Mesenchymal stem cell (in vitro differentiated cells and primary cell): ENCODE data around the gene ULK4.

Experiments used
- DNase-seq: peaks from one replicate; pipeline ENCODE4 v3.0.0-alpha.2; 2013
- H2AFZ ChIP-seq: one replicate; pipeline ENCODE4 v1.6.1; 2013; ENCODE audit warnings: low read depth, mild to moderate bottlenecking, control low read depth, inconsistent platforms, low read length, moderate library complexity
- H2AK5ac ChIP-seq: 2 replicates; pipeline ENCODE4 v1.6.1; 2013; ENCODE audit warnings: low read length, moderate library complexity, mild to moderate bottlenecking, inconsistent platforms; ENCODE audit not compliant: severe bottlenecking
- H2BK120ac ChIP-seq: one replicate; pipeline ENCODE4 v1.6.1; 2013; ENCODE audit warnings: low read depth, mild to moderate bottlenecking, inconsistent platforms, low read length, moderate library complexity
- H2BK12ac ChIP-seq, 2 experiments: one replicate each; pipeline ENCODE4 v1.6.1; 2013; ENCODE audit warnings: inconsistent platforms in 2 of 2, low read length in 2 of 2, mild to moderate bottlenecking in 2 of 2, moderate library complexity in 2 of 2, control low read depth in 1 of 2
- H2BK15ac ChIP-seq: one replicate; pipeline ENCODE4 v1.6.1; 2013; ENCODE audit warnings: mild to moderate bottlenecking, low read depth, inconsistent platforms; ENCODE audit not compliant: poor library complexity, severe bottlenecking
- H2BK5ac ChIP-seq: 2 replicates; pipeline ENCODE4 v1.6.1; 2013; ENCODE audit warnings: low read depth, mild to moderate bottlenecking, low read length, control low read depth, inconsistent platforms; ENCODE audit not compliant: poor library complexity, severe bottlenecking
- H3K14ac ChIP-seq, 2 experiments: one replicate each; pipeline ENCODE4 v1.6.1; 2013; ENCODE audit warnings: inconsistent platforms in 2 of 2, low read length in 2 of 2, control low read depth in 1 of 2, mild to moderate bottlenecking in 1 of 2, moderate library complexity in 1 of 2
- H3K18ac ChIP-seq, 2 experiments: one replicate each; pipeline ENCODE4 v1.6.1; 2013; ENCODE audit warnings: inconsistent platforms in 2 of 2, low read length in 2 of 2, control low read depth in 1 of 2, low read depth in 1 of 2, mild to moderate bottlenecking in 1 of 2
- H3K23ac ChIP-seq, 2 experiments: one replicate each; pipeline ENCODE4 v1.6.1; 2013; ENCODE audit warnings: inconsistent platforms in 2 of 2, low read length in 2 of 2, mild to moderate bottlenecking in 2 of 2, moderate library complexity in 2 of 2, control low read depth in 1 of 2
- H3K27ac ChIP-seq: 2 replicates; pipeline ENCODE4 v1.5.1; 2013; ENCODE audit warnings: mild to moderate bottlenecking, moderate library complexity, low read length, control low read depth, inconsistent platforms; ENCODE audit not compliant: poor library complexity, severe bottlenecking
- H3K27me3 ChIP-seq, 2 experiments: 2 replicates each; pipeline versions ENCODE4 v1.6.1 to v1.7.0; 2013; ENCODE audit warnings: low read length in 2 of 2, mild to moderate bottlenecking in 2 of 2, moderate library complexity in 2 of 2, control low read depth in 1 of 2, inconsistent platforms in 1 of 2; ENCODE audit not compliant: control insufficient read depth in 1 of 2, insufficient read depth in 1 of 2
- H3K36me3 ChIP-seq, 2 experiments: 2 replicates each; pipeline versions ENCODE4 v1.6.1 to v1.7.0; 2013; ENCODE audit warnings: low read length in 2 of 2, control low read depth in 1 of 2, inconsistent platforms in 1 of 2, low read depth in 1 of 2, mild to moderate bottlenecking in 1 of 2; ENCODE audit not compliant: insufficient read depth in 2 of 2, control insufficient read depth in 1 of 2
- H3K4ac ChIP-seq, 2 experiments: one replicate each; pipeline ENCODE4 v1.6.1; 2013; ENCODE audit warnings: inconsistent platforms in 2 of 2, low read length in 2 of 2, mild to moderate bottlenecking in 2 of 2, moderate library complexity in 2 of 2, control low read depth in 1 of 2, low read depth in 1 of 2
- H3K4me1 ChIP-seq: 2 replicates; pipeline ENCODE4 v1.6.1; 2013; ENCODE audit warnings: low read depth, low read length, control low read depth; ENCODE audit not compliant: control insufficient read depth, insufficient read depth
- H3K4me2 ChIP-seq: 2 replicates; pipeline ENCODE4 v1.6.1; 2013; ENCODE audit warnings: low read length, mild to moderate bottlenecking, inconsistent platforms; ENCODE audit not compliant: poor library complexity, severe bottlenecking
- H3K4me3 ChIP-seq, 2 experiments: 2 replicates each; pipeline versions ENCODE4 v1.5.1 to v1.7.0; 2013; ENCODE audit warnings: low read length in 2 of 2, mild to moderate bottlenecking in 2 of 2, control low read depth in 1 of 2, low read depth in 1 of 2; ENCODE audit not compliant: insufficient read depth in 1 of 2
- H3K79me1 ChIP-seq: replicated peaks from 2 replicates; pipeline ENCODE4 v1.6.1; 2013; ENCODE audit warnings: mild to moderate bottlenecking, control low read depth, low read length, inconsistent platforms; ENCODE audit not compliant: poor library complexity, severe bottlenecking
- H3K9ac ChIP-seq: 2 replicates; pipeline ENCODE4 v1.7.0; 2013; ENCODE audit warnings: mild to moderate bottlenecking, low read length, moderate library complexity
- H3K9me3 ChIP-seq: 2 replicates; pipeline ENCODE4 v1.7.0; 2013; ENCODE audit warnings: mild to moderate bottlenecking, low read length; ENCODE audit not compliant: control insufficient read depth
- H4K8ac ChIP-seq: one replicate; pipeline ENCODE4 v1.6.1; 2013; ENCODE audit warnings: inconsistent platforms, mild to moderate bottlenecking, low read length, moderate library complexity
- H4K91ac ChIP-seq: one replicate; pipeline ENCODE4 v1.6.1; 2013; ENCODE audit warnings: mild to moderate bottlenecking, low read length, inconsistent platforms
- WGBS: methylation state at CpG from one replicate; pipeline ENCODE4 v1.1.7; 2013; ENCODE audit warnings: mixed read lengths; 5-methylcytosine and 5-hydroxymethylcytosine counted together

ULK4 gene

GRCh38 chr3:41853540-41854196, 108.2 kb downstream of the ULK4 start:
- no peaks in the 10 kb centered on the region for H3K36me3 ChIP-seq
- H4K91ac ChIP-seq: no peak overlapping the region
- H2BK120ac ChIP-seq: no peak overlapping the region
- no peak overlapping the region for H3K14ac ChIP-seq
- no peak overlapping the region for H4K8ac ChIP-seq
- H2BK5ac ChIP-seq: no peak overlapping the region
- H3K9ac ChIP-seq: no peak overlapping the region
- H2AFZ ChIP-seq: no peak overlapping the region
- H3K79me1 ChIP-seq: no peaks in the 10 kb centered on the region
- H3K4me1 ChIP-seq: no peaks in the 10 kb centered on the region
- H3K18ac ChIP-seq: no peak overlapping the region
- no peak overlapping the region for H3K4me2 ChIP-seq
- DNase-seq: no peak
- H2AK5ac ChIP-seq: no peak overlapping the region
- no peak overlapping the region for H3K4me3 ChIP-seq
- no peak overlapping the region for H3K4ac ChIP-seq
- 91% methylated on average over 5 of the region's 5 CpGs for WGBS
- no peak overlapping the region for H2BK15ac ChIP-seq
- H3K23ac ChIP-seq: no peak overlapping the region
- no peaks in the 10 kb centered on the region for H3K27me3 ChIP-seq
- H2BK12ac ChIP-seq: no peak overlapping the region
- H3K27ac ChIP-seq: no peak overlapping the region
- H3K9me3 ChIP-seq: no peaks in the 10 kb centered on the region

- no peaks in the 10 kb centered on the region for H3K27me3 ChIP-seq
- H2BK120ac ChIP-seq: no peak overlapping the region
- H3K9me3 ChIP-seq: no peaks in the 10 kb centered on the region
- no peak overlapping the region for H3K27ac ChIP-seq
- H2AK5ac ChIP-seq: no peak overlapping the region
- H3K4me2 ChIP-seq: no peak overlapping the region
- no peak overlapping the region for H3K4me3 ChIP-seq
- H3K79me1 ChIP-seq: no peaks in the 10 kb centered on the region
- H4K8ac ChIP-seq: no peak overlapping the region
- H3K36me3 ChIP-seq: no peaks in the 10 kb centered on the region
- no peaks in the 10 kb centered on the region for H3K4me1 ChIP-seq
- H3K23ac ChIP-seq: no peak overlapping the region
- no peak overlapping the region for H3K14ac ChIP-seq
- no peak overlapping the region for H4K91ac ChIP-seq
- 100% methylated on average over 1 of the region's 6 CpGs for WGBS
- H2AFZ ChIP-seq: no peak overlapping the region
- no peak overlapping the region for H3K4ac ChIP-seq
- no peak overlapping the region for H2BK15ac ChIP-seq
- H2BK5ac ChIP-seq: no peak overlapping the region
- H3K18ac ChIP-seq: no peak overlapping the region
- no peak overlapping the region for H3K9ac ChIP-seq
- peak; percentile 43 for DNase-seq
- H2BK12ac ChIP-seq: no peak overlapping the region
Observed at GRCh38 chr3:41848753-41849574, 112.9 kb downstream of the ULK4 start.

DNA sequence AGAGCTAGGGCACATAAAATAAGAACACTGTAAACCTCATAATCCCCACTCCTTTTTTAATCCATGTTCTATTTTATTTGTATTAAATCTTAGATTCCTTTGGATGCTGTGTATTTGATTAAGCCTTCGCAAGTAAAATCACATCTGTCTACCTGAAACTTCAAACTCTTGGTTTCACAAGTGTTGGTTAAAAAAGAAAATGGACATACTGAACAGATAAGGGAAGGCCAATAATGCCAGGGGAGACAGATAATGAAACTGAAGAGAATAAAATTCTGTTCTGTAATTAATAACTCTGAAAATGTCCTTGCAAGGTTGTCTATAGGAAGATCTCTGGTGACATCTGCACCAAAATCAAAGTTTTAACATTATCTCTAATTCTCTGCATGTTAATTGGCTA, 114.2 kb downstream of the ULK4 start:
- no peak overlapping the region for H2BK15ac ChIP-seq
- no peak overlapping the region for H2BK120ac ChIP-seq
- no peak overlapping the region for H3K18ac ChIP-seq
- no peak overlapping the region for H4K8ac ChIP-seq
- WGBS: no CpG with 5 or more reads among the region's 1 CpG
- no peak overlapping the region for H3K4me2 ChIP-seq
- H4K91ac ChIP-seq: no peak overlapping the region
- no peak overlapping the region for H3K23ac ChIP-seq
- no peak overlapping the region for H2AK5ac ChIP-seq
- H3K27me3 ChIP-seq: no peaks in the 10 kb centered on the region
- H2AFZ ChIP-seq: no peak overlapping the region
- H3K14ac ChIP-seq: no peak overlapping the region
- no peak overlapping the region for H3K4ac ChIP-seq
- H3K79me1 ChIP-seq: no peaks in the 10 kb centered on the region
- H2BK12ac ChIP-seq: no peak overlapping the region
- no peak overlapping the region for H2BK5ac ChIP-seq
- no peak overlapping the region for H3K9ac ChIP-seq
- no peak overlapping the region for H3K4me3 ChIP-seq
- no peak overlapping the region for H3K27ac ChIP-seq
- H3K4me1 ChIP-seq: no peaks in the 10 kb centered on the region
- no peak for DNase-seq
- no peaks in the 10 kb centered on the region for H3K36me3 ChIP-seq
- no peaks in the 10 kb centered on the region for H3K9me3 ChIP-seq

- no peak overlapping the region for H3K18ac ChIP-seq
- no peaks in the 10 kb centered on the region for H3K79me1 ChIP-seq
- no peak overlapping the region for H3K4ac ChIP-seq
- H3K9me3 ChIP-seq: no peaks in the 10 kb centered on the region
- H3K9ac ChIP-seq: no peak overlapping the region
- no peak overlapping the region for H2AFZ ChIP-seq
- no peak overlapping the region for H2BK12ac ChIP-seq
- H2BK5ac ChIP-seq: no peak overlapping the region
- H3K4me1 ChIP-seq: no peaks in the 10 kb centered on the region
- H3K36me3 ChIP-seq: no peaks in the 10 kb centered on the region
- no peak overlapping the region for H3K4me2 ChIP-seq
- no peak for DNase-seq
- no peak overlapping the region for H2BK15ac ChIP-seq
- H4K8ac ChIP-seq: no peak overlapping the region
- no peak overlapping the region for H2BK120ac ChIP-seq
- H3K23ac ChIP-seq: no peak overlapping the region
- no peak overlapping the region for H4K91ac ChIP-seq
- no peak overlapping the region for H3K14ac ChIP-seq
- H2AK5ac ChIP-seq: no peak overlapping the region
- WGBS: no CpG with 5 or more reads among the region's 1 CpG
- no peak overlapping the region for H3K27ac ChIP-seq
- no peaks in the 10 kb centered on the region for H3K27me3 ChIP-seq
- H3K4me3 ChIP-seq: no peak overlapping the region
Observed at GRCh38 chr3:41846850-41847249, 115.1 kb downstream of the ULK4 start.
